Measurements from ENCODE around the gene LRRC36. TPM values are rescaled to one million over a fixed set of nuclear protein-coding genes. Genes with fewer than 3 reads are reported as not detected.
A peak's percentile ranks its signal among the peaks of the same experiment; 100 is the strongest.

LRRC36 gene
- total and polyA plus RNA-seq, 5 donors from 2014 or later: not detected

- no peak for DNase-seq
- Histone ChIP-seq H3K27ac (ENCODE audit: insufficient read depth, low read length, poor library complexity, severe bottlenecking) (no peak overlapping the region), H3K4me3 (ENCODE audit: low read depth, low read length) (no peak overlapping the region), H3K4me1 (ENCODE audit: control insufficient read depth, insufficient read depth, low read length, poor library complexity, severe bottlenecking) (peaks cover 14% of the 10 kb centered on the region), H3K36me3 (ENCODE audit: control insufficient read depth, insufficient read depth, low read length) (no peaks in the 10 kb centered on the region), H3K9me3 (ENCODE audit: control insufficient read depth in 2 of 2, low read length in 2 of 2) (no peaks in the 10 kb centered on the region), H3K27me3 (ENCODE audit: control insufficient read depth, insufficient read depth, low read length) (peaks cover 14% of the 10 kb centered on the region)
- Mint-ChIP-seq H3K27me3 (peaks cover 60% of the 10 kb centered on the region), H3K4me3 (peak overlapping the region; percentile 44 to 69 (median 56)), H3K4me1 (peaks cover 0 to 15% (median 2%) of the 10 kb centered on the region in 4 donors), H3K27ac (no peak overlapping the region), H3K36me3 (peaks cover 4% of the 10 kb centered on the region), H3K9me3 (peaks cover 0 to 1% (median 0%) of the 10 kb centered on the region in 7 donors)
- no peak for ATAC-seq (ENCODE audit: low read depth in 2 of 2)
These were observed 102.6 kb downstream of the LRRC36 start for GRCh38 chr16:67429053-67429798.

GRCh38 chr16:67429799-67430503 is 103.3 kb downstream of the LRRC36 start:
- H3K4me1 ChIP-seq (ENCODE audit: control insufficient read depth, insufficient read depth, low read length, poor library complexity, severe bottlenecking): peaks cover 14% of the 10 kb centered on the region
- no peaks in the 10 kb centered on the region for H3K9me3 ChIP-seq (ENCODE audit: control insufficient read depth in 2 of 2, low read length in 2 of 2)
- H3K27ac ChIP-seq (ENCODE audit: insufficient read depth, low read length, poor library complexity, severe bottlenecking): no peak overlapping the region
- H3K9me3 Mint-ChIP-seq: peaks cover 0 to 1% (median 0%) of the 10 kb centered on the region in 7 donors
- no peaks in the 10 kb centered on the region for H3K36me3 ChIP-seq (ENCODE audit: control insufficient read depth, insufficient read depth, low read length)
- peak overlapping the region; percentile 64 to 86 (median 73) for H3K4me3 Mint-ChIP-seq
- peaks cover 4% of the 10 kb centered on the region for H3K36me3 Mint-ChIP-seq
- H3K27ac Mint-ChIP-seq: no peak overlapping the region
- H3K4me1 Mint-ChIP-seq: peaks cover 0 to 15% (median 2%) of the 10 kb centered on the region in 4 donors
- H3K4me3 ChIP-seq (ENCODE audit: low read depth, low read length): no peak overlapping the region
- H3K27me3 ChIP-seq (ENCODE audit: control insufficient read depth, insufficient read depth, low read length): peaks cover 14% of the 10 kb centered on the region
- no peak for DNase-seq
- peaks cover 58% of the 10 kb centered on the region for H3K27me3 Mint-ChIP-seq
- no peak for ATAC-seq (ENCODE audit: low read depth in 2 of 2)

- H3K4me1 ChIP-seq (ENCODE audit: control insufficient read depth, insufficient read depth, low read length, poor library complexity, severe bottlenecking): peaks cover 14% of the 10 kb centered on the region
- H3K36me3 Mint-ChIP-seq: peaks cover 4% of the 10 kb centered on the region
- H3K27me3 ChIP-seq (ENCODE audit: control insufficient read depth, insufficient read depth, low read length): peaks cover 11% of the 10 kb centered on the region
- H3K9me3 ChIP-seq (ENCODE audit: control insufficient read depth in 2 of 2, low read length in 2 of 2): no peaks in the 10 kb centered on the region
- ATAC-seq (ENCODE audit: low read depth in 2 of 2) (peak in 1 of 2 donors; percentile 17), DNase-seq (peak in 1 of 3 donors; percentile 27)
- H3K36me3 ChIP-seq (ENCODE audit: control insufficient read depth, insufficient read depth, low read length): no peaks in the 10 kb centered on the region
- no peak overlapping the region for H3K27ac Mint-ChIP-seq
- peak overlapping the region; percentile 37 to 86 (median 73) for H3K4me3 Mint-ChIP-seq
- peaks cover 55% of the 10 kb centered on the region for H3K27me3 Mint-ChIP-seq
- H3K9me3 Mint-ChIP-seq: peaks cover 0 to 1% (median 0%) of the 10 kb centered on the region in 7 donors
- peaks cover 0 to 15% (median 2%) of the 10 kb centered on the region in 4 donors for H3K4me1 Mint-ChIP-seq
- H3K4me3 ChIP-seq (ENCODE audit: low read depth, low read length): no peak overlapping the region
- H3K27ac ChIP-seq (ENCODE audit: insufficient read depth, low read length, poor library complexity, severe bottlenecking): no peak overlapping the region
These were observed 103.9 kb downstream of the LRRC36 start for GRCh38 chr16:67430504-67430976.

GRCh38 chr16:67430977-67431774 is 104.6 kb downstream of the LRRC36 start, which contains the start of gene HSD11B2:
Gene HSD11B2, plus strand, starts transcription at chr16:67431121. Its CDS starts 128 bp downstream, at chr16:67431249.
- H3K4me3 ChIP-seq (ENCODE audit: low read depth, low read length): no peak within 1 kb of the TSS
- H3K4me3 Mint-ChIP-seq: peak within 1 kb of the TSS; percentile 64 to 86 (median 76)
- no peaks in the 10 kb centered on the region for H3K9me3 ChIP-seq (ENCODE audit: control insufficient read depth in 2 of 2, low read length in 2 of 2)
- peak in 1 of 2 donors; percentile 31 for ATAC-seq (ENCODE audit: low read depth in 2 of 2)
- peak in 1 of 3 donors; percentile 16 for DNase-seq
- H3K27me3 ChIP-seq (ENCODE audit: control insufficient read depth, insufficient read depth, low read length): peaks cover 11% of the 10 kb centered on the region
- peaks cover 0 to 15% (median 2%) of the 10 kb centered on the region in 4 donors for H3K4me1 Mint-ChIP-seq
- H3K27me3 Mint-ChIP-seq: peaks cover 52% of the 10 kb centered on the region
- no peaks in the 10 kb centered on the region for H3K36me3 ChIP-seq (ENCODE audit: control insufficient read depth, insufficient read depth, low read length)
- peaks cover 14% of the 10 kb centered on the region for H3K4me1 ChIP-seq (ENCODE audit: control insufficient read depth, insufficient read depth, low read length, poor library complexity, severe bottlenecking)
- no peak within 1 kb of the TSS for H3K27ac Mint-ChIP-seq
- H3K9me3 Mint-ChIP-seq: peaks cover 0 to 1% (median 0%) of the 10 kb centered on the region in 7 donors
- peaks cover 4% of the 10 kb centered on the region for H3K36me3 Mint-ChIP-seq
- H3K27ac ChIP-seq (ENCODE audit: insufficient read depth, low read length, poor library complexity, severe bottlenecking): no peak within 1 kb of the TSS

GRCh38 chr16:67431775-67432505 is 105.3 kb downstream of the LRRC36 start:
- DNase-seq (no peak), ATAC-seq (ENCODE audit: low read depth in 2 of 2) (no peak)
- Mint-ChIP-seq H3K9me3 (peaks cover 0 to 1% (median 0%) of the 10 kb centered on the region in 7 donors), H3K36me3 (peaks cover 4% of the 10 kb centered on the region), H3K4me3 (peak overlapping the region in 3 of 4 donors; percentile 62 to 77 (median 77)), H3K27me3 (peaks cover 46% of the 10 kb centered on the region), H3K4me1 (peaks cover 0 to 15% (median 2%) of the 10 kb centered on the region in 4 donors), H3K27ac (no peak overlapping the region)
- H3K4me1 ChIP-seq (ENCODE audit: control insufficient read depth, insufficient read depth, low read length, poor library complexity, severe bottlenecking): peaks cover 14% of the 10 kb centered on the region
- no peak overlapping the region for H3K27ac ChIP-seq (ENCODE audit: insufficient read depth, low read length, poor library complexity, severe bottlenecking)
- H3K36me3 ChIP-seq (ENCODE audit: control insufficient read depth, insufficient read depth, low read length): no peaks in the 10 kb centered on the region
- H3K4me3 ChIP-seq (ENCODE audit: low read depth, low read length): no peak overlapping the region
- no peaks in the 10 kb centered on the region for H3K9me3 ChIP-seq (ENCODE audit: control insufficient read depth in 2 of 2, low read length in 2 of 2)
- peaks cover 11% of the 10 kb centered on the region for H3K27me3 ChIP-seq (ENCODE audit: control insufficient read depth, insufficient read depth, low read length)

- Histone ChIP-seq H3K27me3 (ENCODE audit: control insufficient read depth, insufficient read depth, low read length) (peaks cover 11% of the 10 kb centered on the region), H3K27ac (ENCODE audit: insufficient read depth, low read length, poor library complexity, severe bottlenecking) (no peak overlapping the region), H3K36me3 (ENCODE audit: control insufficient read depth, insufficient read depth, low read length) (no peaks in the 10 kb centered on the region), H3K4me3 (ENCODE audit: low read depth, low read length) (no peak overlapping the region), H3K4me1 (ENCODE audit: control insufficient read depth, insufficient read depth, low read length, poor library complexity, severe bottlenecking) (peaks cover 14% of the 10 kb centered on the region), H3K9me3 (ENCODE audit: control insufficient read depth in 2 of 2, low read length in 2 of 2) (no peaks in the 10 kb centered on the region)
- DNase-seq (no peak), ATAC-seq (ENCODE audit: low read depth in 2 of 2) (no peak)
- peaks cover 0 to 1% (median 0%) of the 10 kb centered on the region in 7 donors for H3K9me3 Mint-ChIP-seq
- peaks cover 8% of the 10 kb centered on the region for H3K36me3 Mint-ChIP-seq
- peak overlapping the region in 3 of 4 donors; percentile 41 to 77 (median 62) for H3K4me3 Mint-ChIP-seq
- no peak overlapping the region for H3K27ac Mint-ChIP-seq
- H3K27me3 Mint-ChIP-seq: peaks cover 41% of the 10 kb centered on the region
- H3K4me1 Mint-ChIP-seq: peaks cover 0 to 15% (median 2%) of the 10 kb centered on the region in 4 donors
These were observed 105.9 kb downstream of the LRRC36 start for GRCh38 chr16:67432506-67432890.
